DMS53 treated with DMSO at 0.1 percent for 48 hours (cell line): ENCODE results near the gene FMOD.
"Not testable (repeated sequence)": the region's sequence is repeated elsewhere in the genome, so short reads cannot be mapped to it uniquely, and the experiment has no call there.

Experiments
- DNase-seq: peaks from one replicate; lab custom pipeline; 2025; ENCODE audit not compliant: unreplicated experiment; lab: John Stamatoyannopoulos, UW

Gene FMOD

GRCh38 chr1:203326830-203327683, 23.9 kb downstream of the FMOD start:
- peak; percentile 96 for DNase-seq

GRCh38 chr1:203325418-203326091, 25.4 kb downstream of the FMOD start:
- DNase-seq: peak; percentile 82

- no peak for DNase-seq
Measured at GRCh38 chr1:203325026-203325417, 25.9 kb downstream of the FMOD start.

GRCh38 chr1:203324105-203325025, 26.6 kb downstream of the FMOD start:
- DNase-seq: no peak

- DNase-seq: no peak
Measured at GRCh38 chr1:203323587-203323986, 27.3 kb downstream of the FMOD start.

GRCh38 chr1:203322500-203323179, 28.3 kb downstream of the FMOD start:
- DNase-seq: no peak

GRCh38 chr1:203321273-203322052, 29.5 kb downstream of the FMOD start:
- no peak for DNase-seq

GRCh38 chr1:203320591-203321272, 30.2 kb downstream of the FMOD start:
- peak; percentile 98 for DNase-seq

GRCh38 chr1:203318229-203318517, 32.7 kb downstream of the FMOD start:
- no peak for DNase-seq

- no peak for DNase-seq
Measured at GRCh38 chr1:203317429-203318228, 33.3 kb downstream of the FMOD start.

- no peak for DNase-seq
Measured at GRCh38 chr1:203316626-203317093, 34.3 kb downstream of the FMOD start.

GRCh38 chr1:203314025-203314759, 36.7 kb downstream of the FMOD start:
- DNase-seq: not testable (repeated sequence)

- no peak for DNase-seq
Measured at GRCh38 chr1:203311368-203312301, 39.3 kb downstream of the FMOD start.

GRCh38 chr1:203308923-203309331, 42.0 kb downstream of the FMOD start:
- DNase-seq: no peak

- DNase-seq: no peak
Measured at GRCh38 chr1:203308328-203308922, 42.5 kb downstream of the FMOD start.

- no peak for DNase-seq
Measured at GRCh38 chr1:203307641-203308126, 43.2 kb downstream of the FMOD start.
